GM13977 (cell line): ENCODE data around the gene KLHL29.

Experiments used
- DNase-seq: peaks from one replicate; pipeline ENCODE4 v3.0.0; 2012; ENCODE audit warnings: low spot score
- CTCF ChIP-seq: IDR thresholded peaks from 2 replicates; pipeline ENCODE4 v1.5.1; 2012; ENCODE audit warnings: mild to moderate bottlenecking, control low read depth; ENCODE audit not compliant: insufficient read depth; ENCODE audit errors: extremely low read depth, missing control alignments
- in situ Hi-C: fragments of 300-500 bp; cut with MboI; formaldehyde crosslinking; loops from one replicate; pipeline ENCODE4 v1.12.0; 2022; ENCODE audit warnings: low sequenced_read_pairs, low pct_unique_long_range_greater_than_20kb, mixed read lengths, inconsistent platforms; ENCODE audit not compliant: unreplicated experiment

KLHL29 gene

GRCh38 chr2:23349508-23349907 is 35.5 kb upstream of the KLHL29 start:
- TF ChIP-seq CTCF: no peak
- in situ Hi-C loops: no loop called here
- no peak for DNase-seq

DNA sequence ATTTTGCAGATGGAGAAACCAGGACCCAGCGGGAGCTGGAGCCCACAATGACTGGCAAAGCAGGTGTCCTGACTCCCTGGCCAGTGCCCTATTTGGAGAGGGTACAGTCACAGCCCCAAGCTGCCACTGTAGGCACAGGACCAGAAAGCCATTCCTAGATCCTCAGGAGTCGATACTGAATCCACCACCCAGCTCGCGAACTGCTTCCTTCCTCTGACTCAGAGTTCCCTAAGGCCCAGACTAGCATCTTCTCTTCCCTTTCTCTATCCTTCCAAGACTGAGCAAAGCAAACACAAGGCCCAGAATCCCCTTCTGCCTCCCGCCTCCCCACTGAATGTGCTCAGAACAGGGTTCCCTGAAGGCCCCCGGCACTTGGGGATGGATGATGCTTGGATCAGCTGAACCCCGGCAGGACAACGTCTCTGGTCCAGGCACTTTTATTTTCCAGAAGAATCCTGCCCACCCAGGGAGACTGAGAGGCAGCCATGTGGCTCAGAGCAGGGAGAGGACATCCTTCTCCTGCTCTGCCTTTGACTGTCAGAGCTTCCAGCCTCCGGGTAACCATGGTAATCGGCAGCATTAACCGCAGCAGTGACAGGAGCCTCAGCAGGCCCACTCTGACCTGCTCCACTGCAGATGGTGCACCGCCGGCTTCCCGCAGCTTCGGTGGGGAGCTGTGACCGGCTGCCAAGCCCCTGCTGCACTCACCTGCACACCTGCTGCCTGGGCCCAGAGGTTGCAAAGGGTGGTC is 34.8 kb upstream of the KLHL29 start:
- TF ChIP-seq CTCF: no peak
- in situ Hi-C loops: no loop called here
- no peak for DNase-seq

GRCh38 chr2:23350792-23351355 is 34.1 kb upstream of the KLHL29 start:
- DNase-seq: no peak
- no peak for TF ChIP-seq CTCF
- in situ Hi-C loops: no loop called here

DNA sequence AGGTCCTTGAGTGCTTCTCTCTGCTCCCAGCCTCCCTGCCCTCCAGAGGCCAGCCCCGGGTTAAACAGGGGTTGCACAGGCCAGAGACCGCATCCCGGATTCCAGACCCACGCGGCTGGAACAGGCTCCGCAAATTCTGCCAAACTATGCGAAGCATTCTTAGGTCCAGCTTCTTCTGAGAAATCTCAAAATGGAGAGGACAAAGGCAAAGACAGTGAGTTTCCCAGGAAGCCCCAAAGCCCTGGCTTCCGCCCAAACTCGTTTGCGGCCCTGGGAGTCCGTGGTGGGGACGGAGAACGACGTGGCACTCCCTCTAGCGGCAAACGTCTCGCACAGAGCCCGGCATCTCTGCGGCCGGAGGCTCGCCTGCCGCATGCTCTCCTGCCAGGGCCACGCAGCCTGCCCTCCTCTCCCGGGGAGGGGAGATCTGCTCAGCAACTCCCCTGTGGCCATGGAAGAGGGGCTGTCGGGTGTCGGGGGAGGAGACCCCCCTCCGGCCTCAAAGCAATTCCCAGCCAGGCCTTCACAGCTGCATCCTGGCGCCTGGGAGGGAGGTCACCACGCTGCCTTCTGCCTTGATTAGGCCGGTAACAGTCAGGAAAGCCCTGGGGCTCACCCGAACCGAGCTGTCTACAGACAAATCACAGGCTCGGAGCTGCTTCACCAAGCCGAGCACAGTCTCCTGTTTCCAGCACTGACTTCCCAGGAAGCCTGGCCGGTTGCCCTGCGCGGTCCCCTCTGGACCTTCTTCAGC is 33.4 kb upstream of the KLHL29 start:
- peak; percentile 91 for DNase-seq
- in situ Hi-C loops: no loop called here
- peak; percentile 96 for TF ChIP-seq CTCF

DNA sequence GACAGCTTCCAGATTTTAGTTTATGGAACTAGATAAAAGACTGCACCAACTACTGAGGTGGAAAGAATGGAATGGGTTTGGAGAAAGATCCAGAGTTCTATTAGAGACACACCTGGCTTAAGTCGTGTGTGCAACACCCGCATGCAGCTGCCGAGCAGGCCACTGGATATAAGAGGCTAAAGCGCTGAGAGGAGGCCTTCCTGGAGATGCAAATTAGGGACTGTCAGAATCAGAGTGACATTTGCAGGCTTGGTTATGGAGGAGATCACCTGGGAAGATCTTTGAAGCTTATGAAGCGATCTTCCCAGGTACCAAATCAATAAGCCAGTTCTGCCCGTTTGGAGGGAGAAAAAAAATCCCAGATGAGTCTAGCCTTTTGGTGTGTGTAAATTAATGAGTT is 30.4 kb upstream of the KLHL29 start:
- peak; percentile 54 for DNase-seq
- TF ChIP-seq CTCF: no peak
- in situ Hi-C loops: no loop called here

- in situ Hi-C loops: no loop called here
- TF ChIP-seq CTCF: no peak
- no peak for DNase-seq
These were observed 30.0 kb upstream of the KLHL29 start for GRCh38 chr2:23355001-23355400.
